IMR-90 (cell line): ENCODE data around the gene KCNH6. TPM values are rescaled to one million over a fixed set of nuclear protein-coding genes. Genes with fewer than 3 reads are reported as not detected.

Source experiments
- ATAC-seq: fragments of 200-7000 bp; cut with Tn5 transposase; 2 replicates; pipeline ENCODE4 v1.9.1; 2020; ENCODE audit warnings: low read depth, mild to moderate bottlenecking, moderate library complexity
- BruUV-seq: library from RNA; stranded (reverse); fragments of 400-500 nt; replicated peaks from 2 replicates; lab custom pipeline; 2021; lab: Mats Ljungman, UMichigan
- CTCF ChIA-PET: fragments of 300-600 bp; formaldehyde crosslinking; extraction: SDS; loops from one replicate; lab custom pipeline; 2021; ENCODE audit warnings: antibody characterized with exemption; lab: Yijun Ruan, JAX
- POLR2A ChIA-PET: fragments of 300-600 bp; sonication (Branson Sonifier 250); formaldehyde crosslinking; loops from one replicate; lab custom pipeline; 2022; ENCODE audit warnings: antibody characterized with exemption; ENCODE audit not compliant: unreplicated experiment; lab: Charles Lee
- DNase-seq: peaks from one replicate; pipeline ENCODE4 v3.0.0; 2013
- H2AFZ ChIP-seq: replicated peaks from 2 replicates; pipeline ENCODE3; 2013; ENCODE audit warnings: low read length, mild to moderate bottlenecking; ENCODE audit not compliant: poor library complexity
- H2AK5ac ChIP-seq: 2 replicates; pipeline ENCODE4 v1.6.1; 2013; ENCODE audit warnings: low read depth, low read length, inconsistent platforms
- H2AK9ac ChIP-seq: replicated peaks from 2 replicates; pipeline ENCODE3; 2013; ENCODE audit warnings: mild to moderate bottlenecking, low read depth, low read length, moderate library complexity; ENCODE audit not compliant: poor library complexity
- H2BK120ac ChIP-seq: 2 replicates; pipeline ENCODE4 v1.6.1; 2013; ENCODE audit warnings: low read depth, low read length, inconsistent platforms
- H2BK15ac ChIP-seq: 3 replicates; pipeline ENCODE4 v1.6.1; 2013; ENCODE audit warnings: low read depth, low read length, inconsistent platforms
- H2BK20ac ChIP-seq: 2 replicates; pipeline ENCODE4 v1.6.1; 2013; ENCODE audit warnings: low read depth, mild to moderate bottlenecking, inconsistent platforms, low read length, moderate library complexity
- H2BK5ac ChIP-seq: 2 replicates; pipeline ENCODE4 v1.6.1; 2013; ENCODE audit warnings: mild to moderate bottlenecking, low read depth, low read length, inconsistent platforms; ENCODE audit not compliant: poor library complexity, severe bottlenecking
- H3K14ac ChIP-seq: replicated peaks from 2 replicates; pipeline ENCODE4 v1.6.1; 2013; ENCODE audit warnings: low read depth, low read length, inconsistent platforms
- H3K18ac ChIP-seq: 2 replicates; pipeline ENCODE4 v1.6.1; 2013; ENCODE audit warnings: low read depth, low read length, control low read depth
- H3K23ac ChIP-seq: 2 replicates; pipeline ENCODE4 v1.6.1; 2013; ENCODE audit warnings: low read depth, low read length, inconsistent platforms
- H3K27ac ChIP-seq: 2 replicates; pipeline ENCODE4 v1.5.1; 2013; ENCODE audit warnings: mild to moderate bottlenecking, control low read depth, low read length; ENCODE audit not compliant: insufficient read depth
- H3K27me3 ChIP-seq: 2 replicates; pipeline ENCODE4 v1.6.1; 2013; ENCODE audit warnings: low read length; ENCODE audit not compliant: control insufficient read depth, insufficient read depth
- H3K36me3 ChIP-seq: 2 replicates; pipeline ENCODE4 v1.6.1; 2013; ENCODE audit warnings: low read length, mixed read lengths; ENCODE audit not compliant: control insufficient read depth, insufficient read depth
- H3K4ac ChIP-seq: 2 replicates; pipeline ENCODE4 v1.6.1; 2013; ENCODE audit warnings: low read depth, low read length, inconsistent platforms
- H3K4me1 ChIP-seq: 2 replicates; pipeline ENCODE4 v1.6.1; 2013; ENCODE audit warnings: low read length, mixed read lengths; ENCODE audit not compliant: control insufficient read depth, insufficient read depth
- H3K4me2 ChIP-seq: 2 replicates; pipeline ENCODE4 v1.6.1; 2013; ENCODE audit warnings: low read depth, mild to moderate bottlenecking, control low read depth, low read length, moderate library complexity
- H3K4me3 ChIP-seq: 2 replicates; pipeline ENCODE4 v1.5.1; 2013; ENCODE audit warnings: low read depth, mild to moderate bottlenecking, control low read depth, low read length, moderate library complexity; ENCODE audit not compliant: insufficient read depth
- H3K56ac ChIP-seq: 2 replicates; pipeline ENCODE4 v1.6.1; 2013; ENCODE audit warnings: low read length, inconsistent platforms; ENCODE audit not compliant: insufficient read depth; ENCODE audit errors: extremely low read depth
- H3K79me1 ChIP-seq, 2 experiments: 2 replicates each; pipeline ENCODE4 v1.6.1; 2013; ENCODE audit warnings: low read length in 2 of 2, inconsistent platforms in 1 of 2, low read depth in 1 of 2
- H3K9ac ChIP-seq: 2 replicates; pipeline ENCODE4 v1.6.1; 2013; ENCODE audit warnings: low read depth, low read length, control low read depth
- H3K9me1 ChIP-seq: 2 replicates; pipeline ENCODE4 v1.6.1; 2013; ENCODE audit warnings: low read length, inconsistent platforms; ENCODE audit not compliant: insufficient read depth
- H3K9me3 ChIP-seq: 2 replicates; pipeline ENCODE4 v1.6.1; 2013; ENCODE audit warnings: low read length; ENCODE audit not compliant: control insufficient read depth, insufficient read depth
- H4K20me1 ChIP-seq: 2 replicates; pipeline ENCODE4 v1.6.1; 2013; ENCODE audit warnings: low read length, inconsistent platforms; ENCODE audit not compliant: insufficient read depth
- H4K5ac ChIP-seq: 2 replicates; pipeline ENCODE4 v1.6.1; 2013; ENCODE audit warnings: mild to moderate bottlenecking, low read depth, low read length, control low read depth
- H4K8ac ChIP-seq, 2 experiments: 2 replicates each; pipeline ENCODE4 v1.6.1; 2013; ENCODE audit warnings: low read depth in 2 of 2, low read length in 2 of 2, control low read depth in 1 of 2, inconsistent platforms in 1 of 2
- H4K91ac ChIP-seq: 2 replicates; pipeline ENCODE4 v1.6.1; 2013; ENCODE audit warnings: low read depth, low read length, inconsistent platforms; ENCODE audit not compliant: insufficient read depth
- CTCF ChIP-seq: conservative IDR thresholded peaks from 2 replicates; pipeline ENCODE4 v1.5.1; 2012; ENCODE audit warnings: mild to moderate bottlenecking, low read depth, low read length, improper control_type of control experiment
- MAZ ChIP-seq: IDR thresholded peaks from 2 replicates; pipeline ENCODE4 v1.6.1; 2012; ENCODE audit warnings: low read depth, mild to moderate bottlenecking, low read length, improper control_type of control experiment, moderate library complexity, borderline replicate concordance
- SMC3 ChIP-seq: fragments of 150-350 bp; IDR thresholded peaks from 2 replicates; pipeline ENCODE4 v1.6.1; 2016; ENCODE audit warnings: low read depth, mild to moderate bottlenecking, antibody characterized with exemption, low read length, moderate library complexity
- dilution Hi-C: fragments of 300-500 bp; cut with HindIII; formaldehyde crosslinking; loops from one replicate; pipeline ENCODE4 v1.14.3; 2018; ENCODE audit warnings: low sequenced_read_pairs; ENCODE audit not compliant: unreplicated experiment
- in situ Hi-C: fragments of 300-500 bp; cut with MboI; formaldehyde crosslinking; loops from 3 replicates; pipeline ENCODE4 v1.14.3; 2019; ENCODE audit warnings: low sequenced_read_pairs, inconsistent platforms, mixed read lengths
- intact Hi-C: fragments of 100-400 bp; cut with micrococcal nuclease; formaldehyde crosslinking; loops from 2 replicates; pipeline ENCODE4 v1.10.0; 2022
- polyA plus RNA-seq, 3 experiments: library from polyadenylated mRNA; depleted of rRNA; stranded (reverse); fragments of >200 nt; gene quantifications; 2 replicates each; pipeline ENCODE4 v1.2.3, GENCODE V29; 2012; ENCODE audit warnings: low replicate concordance in 1 of 3
- total RNA-seq: library from RNA; depleted of rRNA; stranded (reverse); fragments of >200 nt; gene quantifications from 2 replicates; pipeline ENCODE4 v1.2.3, GENCODE V29; 2012

Gene KCNH6
- total and polyA plus RNA-seq, 2 of the 4 experiments (the other 2 are of a cell fraction) = 0.17 to 0.18 TPM

- Histone ChIP-seq H3K36me3 (no peaks in the 10 kb centered on the region), H2BK120ac (no peak overlapping the region), H3K18ac (no peak overlapping the region), H3K9ac (no peak overlapping the region), H3K56ac (no peak overlapping the region), H2BK20ac (no peak overlapping the region), H3K4ac (no peak overlapping the region), H4K20me1 (peaks cover 68% of the 10 kb centered on the region), H3K27me3 (no peaks in the 10 kb centered on the region), H2AK9ac (no peak overlapping the region), H3K4me3 (no peak overlapping the region), H2BK15ac (no peak overlapping the region), H3K9me3 (no peaks in the 10 kb centered on the region), H4K8ac (no peak overlapping the region), H3K9me1 (peaks cover 14% of the 10 kb centered on the region), H3K27ac (no peak overlapping the region), H2AFZ (no peak overlapping the region), H4K5ac (no peak overlapping the region), H3K4me2 (no peak overlapping the region), H2AK5ac (no peak overlapping the region), H4K91ac (no peak overlapping the region), H3K79me1 (peaks cover 14 to 59% of the 10 kb centered on the region in 2 experiments), H3K14ac (no peak overlapping the region), H2BK5ac (no peak overlapping the region), H3K4me1 (peaks cover 4% of the 10 kb centered on the region; the same call in 1 of the 2 replicates), H3K23ac (no peak overlapping the region)
- no peak for TF ChIP-seq CTCF
- no peak for TF ChIP-seq SMC3
- TF ChIP-seq MAZ = no peak
- in situ Hi-C loops = no loop called here
- dilution Hi-C loops = no loop called here
- ATAC-seq (no peak), DNase-seq (no peak)
- intact Hi-C loops = no loop called here
- BruUV-seq = no TSS peak
- CTCF ChIA-PET = no interaction called here
- POLR2A ChIA-PET = no interaction called here
These were observed 38.7 kb downstream of the KCNH6 start for GRCh38 chr17:63561819-63562218.
